HepG2 (cell line): Measurements from ENCODE around the gene RSRC2.

ENCODE experiments used
- ADNP ChIP-seq: sonication (generic); formaldehyde crosslinking; IDR thresholded peaks from 2 replicates; pipeline ENCODE4 v1.4.0; 2020; ENCODE audit warnings: missing genetic modification reagents
- JUND ChIP-seq: sonication (generic); formaldehyde crosslinking; IDR thresholded peaks from 2 replicates; pipeline ENCODE4 v1.8.0; 2022; ENCODE audit warnings: mild to moderate bottlenecking, missing genetic modification reagents
- KLF11 ChIP-seq: IDR thresholded peaks from 2 replicates; pipeline ENCODE4 v1.6.1; 2016; ENCODE audit warnings: missing compliant biosample characterization
- MED1 ChIP-seq: sonication (generic); formaldehyde crosslinking; IDR thresholded peaks from 2 replicates; pipeline ENCODE4 v1.4.0; 2020; ENCODE audit warnings: missing genetic modification reagents
- MXI1 ChIP-seq: IDR thresholded peaks from 3 replicates; pipeline ENCODE4 v1.6.1; 2012; ENCODE audit warnings: low read depth, low read length, inconsistent platforms, borderline replicate concordance
- SAFB2 ChIP-seq: sonication (generic); formaldehyde crosslinking; IDR thresholded peaks from 2 replicates; pipeline ENCODE4 v1.5.1; 2020; ENCODE audit warnings: missing genetic modification reagents, low read depth, mild to moderate bottlenecking, borderline replicate concordance
- TAF15 ChIP-seq: fragments of 200-400 bp; formaldehyde crosslinking; IDR thresholded peaks from one replicate; pipeline ENCODE4 v1.6.1; 2018; ENCODE audit warnings: mild to moderate bottlenecking, low read depth, low read length; ENCODE audit not compliant: poor library complexity, severe bottlenecking
- TCF7L2 ChIP-seq: IDR thresholded peaks from 2 replicates; pipeline ENCODE4 v1.6.1; 2011; ENCODE audit warnings: mild to moderate bottlenecking, low read depth, low read length, moderate library complexity
- WIZ ChIP-seq: sonication (generic); formaldehyde crosslinking; IDR thresholded peaks from 2 replicates; pipeline ENCODE4 v1.5.1; 2020; ENCODE audit warnings: mild to moderate bottlenecking, missing genetic modification reagents
- ZC3H4 ChIP-seq: sonication (generic); formaldehyde crosslinking; IDR thresholded peaks from 2 replicates; pipeline ENCODE4 v1.4.0; 2020; ENCODE audit warnings: missing genetic modification reagents, borderline replicate concordance
- ZNF274 ChIP-seq: sonication (generic); formaldehyde crosslinking; IDR thresholded peaks from 2 replicates; pipeline ENCODE4 v1.5.1; 2020; ENCODE audit warnings: mild to moderate bottlenecking, missing genetic modification reagents
- ZNF780A ChIP-seq: sonication (generic); formaldehyde crosslinking; IDR thresholded peaks from 2 replicates; pipeline ENCODE4 v1.8.0; 2022; ENCODE audit warnings: mild to moderate bottlenecking, missing genetic modification reagents, moderate library complexity
- ZNF816 ChIP-seq: sonication (generic); formaldehyde crosslinking; IDR thresholded peaks from 2 replicates; pipeline ENCODE4 v1.8.0; 2022; ENCODE audit warnings: missing genetic modification reagents, mild to moderate bottlenecking, borderline replicate concordance
- TF ChIP-seq, protein P1 (sequence below): sonication (generic); formaldehyde crosslinking; IDR thresholded peaks from 2 replicates; pipeline ENCODE4 v1.4.0; 2020; ENCODE audit warnings: mild to moderate bottlenecking, missing genetic modification reagents

DNA sequence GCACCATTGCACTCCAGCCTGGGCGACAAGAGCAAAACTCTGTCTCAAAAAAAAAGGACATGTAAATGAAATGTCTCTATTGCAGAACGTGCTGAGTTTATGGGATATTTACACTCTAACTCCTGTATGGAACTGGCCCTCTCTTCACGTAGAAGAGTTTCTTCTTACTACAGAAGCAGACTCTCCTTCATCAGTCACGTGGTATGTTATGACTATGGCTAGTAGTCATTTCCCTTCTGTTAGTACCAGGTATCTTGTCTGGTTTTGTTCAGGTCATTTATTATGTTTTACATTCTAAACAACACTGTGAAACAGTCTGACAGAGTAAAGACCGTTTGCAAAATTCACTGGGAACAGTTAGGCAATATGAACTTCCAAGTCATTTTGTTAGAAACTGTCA, 20.6 kb upstream of the RSRC2 start:
- no peak for TF ChIP-seq SAFB2
- no peak for TF ChIP-seq TCF7L2
- TF ChIP-seq, protein P1, sequence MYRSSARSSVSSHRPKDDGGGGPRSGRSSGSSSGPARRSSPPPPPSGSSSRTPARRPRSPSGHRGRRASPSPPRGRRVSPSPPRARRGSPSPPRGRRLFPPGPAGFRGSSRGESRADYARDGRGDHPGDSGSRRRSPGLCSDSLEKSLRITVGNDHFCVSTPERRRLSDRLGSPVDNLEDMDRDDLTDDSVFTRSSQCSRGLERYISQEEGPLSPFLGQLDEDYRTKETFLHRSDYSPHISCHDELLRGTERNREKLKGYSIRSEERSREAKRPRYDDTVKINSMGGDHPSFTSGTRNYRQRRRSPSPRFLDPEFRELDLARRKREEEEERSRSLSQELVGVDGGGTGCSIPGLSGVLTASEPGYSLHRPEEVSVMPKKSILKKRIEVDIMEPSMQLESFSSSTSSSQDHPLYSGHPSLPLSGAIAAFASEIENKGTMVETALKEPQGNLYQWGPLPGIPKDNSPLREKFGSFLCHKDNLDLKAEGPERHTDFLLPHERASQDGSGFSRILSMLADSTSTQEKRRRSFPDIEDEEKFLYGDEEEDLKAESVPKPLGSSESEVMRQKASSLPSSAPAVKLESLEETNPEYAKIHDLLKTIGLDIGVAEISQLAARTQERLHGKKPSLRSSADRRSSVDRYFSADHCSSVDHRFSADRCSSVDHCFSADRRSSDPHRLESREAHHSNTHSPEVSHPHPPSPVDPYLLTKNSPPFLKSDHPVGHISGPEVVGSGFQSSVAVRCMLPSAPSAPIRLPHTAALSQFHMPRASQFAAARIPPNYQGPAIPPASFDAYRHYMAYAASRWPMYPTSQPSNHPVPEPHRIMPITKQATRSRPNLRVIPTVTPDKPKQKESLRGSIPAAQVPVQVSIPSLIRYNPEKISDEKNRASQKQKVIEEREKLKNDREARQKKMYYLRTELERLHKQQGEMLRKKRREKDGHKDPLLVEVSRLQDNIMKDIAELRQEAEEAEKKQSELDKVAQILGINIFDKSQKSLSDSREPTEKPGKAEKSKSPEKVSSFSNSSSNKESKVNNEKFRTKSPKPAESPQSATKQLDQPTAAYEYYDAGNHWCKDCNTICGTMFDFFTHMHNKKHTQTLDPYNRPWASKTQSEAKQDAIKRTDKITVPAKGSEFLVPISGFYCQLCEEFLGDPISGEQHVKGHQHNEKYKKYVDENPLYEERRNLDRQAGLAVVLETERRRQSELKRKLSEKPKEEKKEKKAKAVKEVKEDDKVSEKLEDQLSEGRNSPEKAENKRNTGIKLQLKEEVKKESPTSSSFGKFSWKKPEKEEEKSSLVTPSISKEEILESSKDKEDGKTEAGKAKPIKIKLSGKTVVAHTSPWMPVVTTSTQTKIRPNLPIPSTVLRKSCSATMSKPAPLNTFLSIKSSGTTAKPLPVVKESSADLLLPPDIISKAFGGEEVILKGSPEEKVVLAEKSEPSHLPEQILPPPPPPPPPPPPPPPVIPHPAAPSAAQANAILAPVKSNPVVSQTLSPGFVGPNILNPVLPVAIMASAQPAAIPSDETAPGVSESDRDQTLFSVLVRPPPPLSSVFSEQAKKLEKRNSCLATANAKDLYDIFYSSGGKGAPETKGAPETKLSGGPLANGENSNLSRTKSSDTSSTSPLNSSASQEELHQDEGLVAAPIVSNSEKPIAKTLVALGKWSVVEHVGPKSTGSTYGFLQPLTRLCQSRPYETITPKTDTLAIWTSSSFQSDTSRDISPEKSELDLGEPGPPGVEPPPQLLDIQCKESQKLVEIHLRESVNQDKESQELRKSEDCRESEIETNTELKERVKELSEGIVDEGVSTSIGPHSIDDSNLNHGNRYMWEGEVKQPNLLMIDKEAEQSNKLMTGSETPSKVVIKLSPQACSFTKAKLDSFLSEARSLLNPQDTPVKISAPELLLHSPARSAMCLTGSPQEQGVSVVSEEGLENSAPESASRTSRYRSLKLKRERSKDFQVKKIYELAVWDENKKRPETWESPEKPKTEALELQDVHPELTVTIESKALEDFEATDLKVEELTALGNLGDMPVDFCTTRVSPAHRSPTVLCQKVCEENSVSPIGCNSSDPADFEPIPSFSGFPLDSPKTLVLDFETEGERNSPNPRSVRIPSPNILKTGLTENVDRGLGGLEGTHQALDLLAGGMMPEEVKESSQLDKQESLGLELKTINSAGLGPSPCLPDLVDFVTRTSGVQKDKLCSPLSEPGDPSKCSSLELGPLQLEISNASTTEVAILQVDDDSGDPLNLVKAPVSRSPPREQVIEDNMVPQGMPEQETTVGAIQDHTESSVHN (CRISPR knock-in tag) = no peak
- no peak for TF ChIP-seq ADNP (CRISPR knock-in tag)
- no peak for TF ChIP-seq TAF15
- TF ChIP-seq ZNF816 (CRISPR knock-in tag) = no peak
- no peak for TF ChIP-seq ZC3H4 (CRISPR knock-in tag)
- no peak for TF ChIP-seq MED1
- TF ChIP-seq MXI1 = no peak
- no peak for TF ChIP-seq ZNF780A
- TF ChIP-seq KLF11 (CRISPR knock-in tag) = no peak
- TF ChIP-seq JUND (CRISPR knock-in tag) = no peak
- no peak for TF ChIP-seq ZNF274 (CRISPR knock-in tag)
- TF ChIP-seq WIZ = no peak
